Measurements from ENCODE around the gene HEG1.
"Not testable (repeated sequence)": the region's sequence is repeated elsewhere in the genome, so short reads cannot be mapped to it uniquely, and the experiment has no call there.

HEG1 gene

GRCh38 chr3:124978627-124979026 lies 77.2 kb downstream of the HEG1 start:
- DNase-seq, result no peak

DNA sequence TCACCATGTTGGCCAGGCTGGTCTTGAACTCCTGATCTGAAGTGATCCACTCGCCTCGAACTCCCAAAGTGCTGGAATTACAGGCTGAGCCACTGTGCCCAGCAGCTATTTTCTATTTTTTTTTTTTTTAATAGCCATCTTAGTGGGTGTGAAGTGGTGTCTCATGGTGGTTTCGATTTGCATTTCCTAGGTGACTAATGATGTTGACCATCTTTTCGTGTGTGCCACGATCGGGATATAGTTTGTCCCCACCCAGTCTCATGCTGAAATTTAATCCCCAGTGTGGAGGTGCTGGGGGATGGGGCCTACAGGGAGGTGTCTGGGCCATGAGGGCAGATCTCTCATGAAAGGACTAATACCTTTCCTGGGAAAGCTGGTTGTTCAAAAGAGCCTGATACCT lies 79.4 kb downstream of the HEG1 start:
- no peak for DNase-seq

- no peak for DNase-seq
These were observed 81.1 kb downstream of the HEG1 start for GRCh38 chr3:124974691-124975090.

GRCh38 chr3:124973290-124973689 lies 82.5 kb downstream of the HEG1 start:
- no peak for DNase-seq

- peak; percentile 39 to 65 for DNase-seq
These were observed 83.3 kb downstream of the HEG1 start for GRCh38 chr3:124972457-124972856.

DNA sequence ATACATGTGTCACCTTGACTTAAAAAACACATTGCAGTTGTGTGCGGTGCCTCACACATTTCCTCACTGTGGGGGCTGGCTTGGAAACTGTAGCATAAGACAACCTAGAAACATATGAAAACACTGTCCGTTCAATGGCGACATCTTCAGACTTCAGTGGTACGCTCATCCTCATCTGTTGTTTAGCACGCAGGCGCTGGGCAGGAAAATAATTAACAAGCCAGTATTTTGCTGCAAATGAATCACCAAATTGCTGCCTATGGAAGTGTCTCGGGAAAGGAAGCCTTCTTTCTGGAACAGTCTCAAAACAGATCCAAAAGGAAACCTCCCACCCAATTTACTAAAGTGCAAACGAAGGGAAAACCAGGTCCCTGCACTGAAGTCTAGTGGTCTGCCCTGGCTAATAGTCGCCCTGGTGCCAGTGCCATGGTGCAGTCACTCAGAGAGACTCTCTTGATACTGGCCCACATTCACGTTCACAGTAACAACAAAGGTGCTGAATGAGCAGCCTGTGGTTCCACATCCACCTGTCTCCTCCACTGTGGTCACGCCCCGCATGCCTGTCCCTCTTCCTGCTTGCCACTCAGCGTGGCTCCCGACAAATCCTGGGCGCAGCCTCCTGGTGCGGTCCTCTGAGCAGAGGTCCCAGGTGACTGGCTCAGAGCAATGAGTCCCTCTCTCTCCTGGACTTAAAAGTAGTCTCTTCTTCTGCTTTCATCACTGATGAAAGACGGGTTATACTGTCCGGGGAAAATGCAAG lies 85.7 kb downstream of the HEG1 start:
- DNase-seq, result no peak

DNA sequence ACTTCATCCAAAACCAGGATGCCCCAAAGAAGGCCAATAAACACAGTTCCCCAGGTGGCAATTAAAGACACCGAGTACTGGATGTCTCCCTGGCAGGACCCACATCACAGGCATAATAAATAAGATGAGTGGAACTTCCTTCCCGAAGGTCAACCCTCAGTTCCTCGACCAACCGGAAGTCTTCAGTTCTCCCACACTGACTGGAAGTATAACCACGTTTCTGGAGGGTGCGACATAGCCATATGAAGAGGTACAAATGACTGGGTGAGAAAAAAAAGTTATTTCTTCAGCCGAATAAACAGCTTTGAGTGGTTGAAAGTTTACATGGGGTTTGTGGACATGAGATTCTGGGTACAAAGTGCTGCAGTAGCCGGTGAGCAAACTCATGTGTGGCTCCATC lies 86.6 kb downstream of the HEG1 start:
- DNase-seq, result no peak

- DNase-seq, result no peak
These were observed 87.8 kb downstream of the HEG1 start for GRCh38 chr3:124967964-124968363.

- DNase-seq, result no peak
These were observed 89.0 kb downstream of the HEG1 start for GRCh38 chr3:124966521-124967445.

GRCh38 chr3:124965413-124965812 lies 90.4 kb downstream of the HEG1 start:
- DNase-seq, result peak; percentile 83 to 88

DNA sequence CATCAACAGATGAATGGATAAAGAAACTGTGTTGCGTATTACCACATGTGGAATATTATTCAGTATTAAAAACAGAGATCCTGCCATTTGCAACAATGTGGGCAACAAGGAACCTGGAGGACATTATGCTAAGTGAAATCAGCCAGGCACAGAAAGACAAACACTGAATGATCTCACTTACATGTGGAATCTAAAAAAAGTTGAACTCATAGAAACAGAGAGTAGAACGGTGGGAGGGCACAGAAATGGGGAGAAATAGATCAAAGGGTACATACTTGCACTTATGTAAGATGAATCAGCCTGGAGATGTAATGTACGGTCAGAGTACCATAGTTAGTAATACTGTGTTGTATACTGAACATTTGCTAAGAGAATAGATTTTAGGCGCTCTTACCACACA lies 91.4 kb downstream of the HEG1 start:
- no peak for DNase-seq

DNA sequence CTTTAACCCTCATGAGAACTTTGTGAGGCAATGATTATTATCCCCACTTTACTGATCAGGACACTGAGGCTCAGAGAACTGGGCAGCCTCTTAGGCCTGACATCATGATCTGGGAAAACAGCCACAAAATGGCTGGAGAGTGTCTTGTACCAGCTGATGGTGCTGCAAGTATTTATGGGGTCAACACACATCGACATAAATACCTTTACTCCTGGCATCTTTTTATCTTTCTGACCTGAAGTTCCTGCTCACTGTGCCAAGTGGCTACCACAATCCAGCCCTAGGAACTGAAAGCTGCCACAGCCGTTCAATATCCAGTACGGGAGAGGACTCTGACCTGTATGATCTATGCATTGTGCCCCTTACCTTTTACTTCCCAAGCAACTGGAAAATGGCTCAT lies 92.0 kb downstream of the HEG1 start:
- no peak for DNase-seq

DNA sequence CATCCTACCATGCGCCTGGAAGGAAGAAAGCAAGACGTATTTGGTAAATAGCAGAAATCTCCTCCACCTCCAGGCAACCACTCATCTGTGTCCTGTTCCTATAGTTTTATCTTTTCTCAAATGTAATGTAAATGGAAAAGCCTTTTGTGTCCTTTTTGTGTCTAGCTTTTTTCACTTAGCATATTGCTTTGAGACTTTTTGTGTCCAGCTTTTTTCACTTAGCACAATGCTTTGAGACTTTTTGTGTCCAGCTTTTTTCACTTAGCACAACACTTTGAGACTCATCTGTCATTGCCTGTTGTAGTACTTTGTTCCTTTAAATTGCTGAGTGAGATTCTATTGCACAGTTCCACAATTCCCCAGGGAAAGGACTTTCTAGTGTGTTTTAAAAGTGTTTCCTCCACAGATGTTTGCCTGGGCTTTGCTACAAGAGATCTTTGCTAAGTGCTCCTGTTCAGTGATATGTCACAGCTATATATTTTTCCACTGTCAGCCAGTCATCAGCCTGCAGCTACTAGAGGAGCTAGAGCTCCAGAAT lies 93.3 kb downstream of the HEG1 start:
- no peak for DNase-seq

- no peak for DNase-seq
These were observed 95.1 kb downstream of the HEG1 start for GRCh38 chr3:124960698-124961097.

GRCh38 chr3:124960105-124960504 lies 95.7 kb downstream of the HEG1 start:
- DNase-seq, result no peak

DNA sequence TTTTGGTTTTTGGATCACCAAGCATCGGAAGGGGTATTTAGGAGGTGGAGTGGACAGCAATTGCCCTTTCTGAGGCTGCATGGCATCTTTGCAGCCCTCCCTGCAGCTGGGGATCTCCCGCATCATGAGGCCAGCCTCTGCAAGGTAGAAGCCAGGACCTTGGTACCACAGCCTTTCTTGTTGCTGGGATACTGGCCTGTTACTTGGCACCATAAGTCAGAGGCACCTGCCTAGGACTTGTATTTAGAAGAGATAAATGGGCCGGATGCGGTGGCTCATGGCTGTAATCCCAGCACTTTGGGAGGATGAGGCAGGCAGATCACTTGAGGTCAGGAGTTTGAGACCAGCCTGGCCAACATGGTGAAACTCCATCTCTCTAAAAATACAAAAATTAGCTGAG lies 97.8 kb downstream of the HEG1 start:
- not testable (repeated sequence) for DNase-seq

- DNase-seq, result no peak
These were observed 103.4 kb downstream of the HEG1 start for GRCh38 chr3:124952282-124952855.

DNA sequence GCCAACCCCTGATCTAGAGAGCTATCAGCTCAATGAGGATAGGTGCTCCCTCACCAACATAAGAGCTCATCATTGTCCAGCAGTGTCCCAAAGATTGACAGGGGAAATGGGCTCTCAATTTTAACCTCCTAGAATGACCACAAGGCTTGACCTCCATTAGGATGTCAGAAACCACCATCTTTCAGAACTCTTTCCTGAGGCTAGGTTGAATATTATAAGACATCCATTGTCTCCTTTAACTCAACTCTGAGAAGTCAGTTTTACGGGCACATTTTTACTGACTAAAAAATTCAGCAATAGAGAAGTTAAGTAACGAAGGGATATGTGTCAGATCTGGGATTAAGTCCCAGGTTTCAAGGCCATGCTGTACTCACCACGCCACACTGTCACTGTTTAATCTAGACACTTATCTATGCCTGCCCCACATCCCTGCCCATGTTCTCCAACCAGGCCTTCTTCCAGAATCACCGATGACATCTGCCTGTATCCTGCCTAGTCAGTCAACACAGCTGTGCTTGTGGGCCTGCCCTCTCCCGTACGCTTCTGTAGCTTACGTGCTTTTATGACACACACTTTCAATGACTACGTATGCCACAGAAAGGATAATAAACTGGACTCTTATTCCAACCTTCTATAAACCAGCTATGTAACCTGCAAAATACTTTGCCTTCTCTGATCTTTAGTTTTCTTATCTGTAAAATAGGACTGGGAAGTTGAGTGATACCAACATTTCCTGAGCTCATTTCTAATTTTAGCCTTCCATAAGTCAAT lies 104.1 kb downstream of the HEG1 start:
- DNase-seq, result peak; percentile 79 to 93

DNA sequence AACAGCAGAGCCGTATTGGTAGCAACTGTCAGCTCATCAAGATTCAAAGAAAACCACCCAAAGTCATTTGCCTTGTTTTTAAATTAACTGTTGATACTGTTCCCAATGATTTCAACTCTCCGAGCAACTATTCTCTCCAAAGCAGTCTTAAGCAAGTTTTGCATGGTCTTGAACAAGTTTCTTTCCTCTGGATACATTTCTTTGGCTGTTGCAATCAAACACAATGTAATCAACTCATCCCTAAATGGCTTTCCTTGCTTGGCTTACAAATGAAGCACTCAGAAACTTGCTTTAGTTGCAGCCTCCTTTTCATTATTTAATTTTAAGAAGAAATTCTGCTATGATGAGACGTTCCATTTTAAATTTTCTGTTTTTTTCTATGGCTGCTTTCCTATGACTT lies 105.8 kb downstream of the HEG1 start:
- no peak for DNase-seq

DNA sequence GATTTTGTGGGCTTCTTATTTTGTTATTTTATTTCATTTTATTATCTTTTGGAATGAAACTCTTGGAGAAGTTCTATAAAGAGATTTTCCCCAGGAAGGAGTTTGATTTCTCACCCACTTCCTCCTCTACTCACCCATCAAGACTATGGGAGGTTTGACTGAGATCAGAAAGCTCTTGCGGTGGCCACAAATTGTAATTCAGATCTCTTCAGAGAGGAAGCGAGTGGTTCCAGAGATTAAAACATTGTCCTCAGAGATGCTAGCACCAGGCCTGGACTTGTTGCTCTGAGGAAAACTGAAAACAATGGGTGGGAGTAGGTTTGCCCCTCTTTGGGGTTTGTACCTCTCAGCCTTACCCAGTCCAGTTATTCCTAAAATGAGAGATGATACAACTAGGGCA lies 113.2 kb downstream of the HEG1 start:
- DNase-seq, result no peak

GRCh38 chr3:124941771-124942170 lies 114.0 kb downstream of the HEG1 start:
- DNase-seq, result no peak

DNA sequence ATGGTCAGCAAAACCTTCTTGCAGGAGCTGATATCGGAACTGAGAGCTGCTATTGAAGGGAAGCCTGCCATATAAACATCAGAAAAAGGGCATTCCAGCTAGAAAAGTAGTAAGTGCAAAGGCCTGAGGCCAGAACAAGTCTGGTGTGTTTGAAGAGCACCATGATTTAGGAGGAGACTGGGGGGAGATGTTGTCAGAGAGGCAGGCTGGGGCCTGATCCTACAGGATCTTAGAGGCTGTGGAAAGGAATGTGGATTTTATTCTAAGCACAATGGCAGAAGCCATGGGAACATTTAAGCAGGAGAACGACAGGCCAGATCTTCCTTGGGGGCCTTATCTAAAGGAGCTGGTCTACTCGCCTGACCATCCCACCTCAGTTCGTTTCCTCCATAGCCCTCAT lies 116.1 kb downstream of the HEG1 start:
- no peak for DNase-seq

GRCh38 chr3:124938896-124939295 lies 116.9 kb downstream of the HEG1 start:
- DNase-seq, result no peak

All from SHP77 (cell line).